DND-41 (cell line): ENCODE data around the gene CFAP65.

Experiments
- CTCF ChIP-seq: IDR thresholded peaks from 2 replicates; pipeline ENCODE4 v1.5.1; 2012; ENCODE audit warnings: borderline replicate concordance, low read length, moderate library complexity, mild to moderate bottlenecking; ENCODE audit not compliant: poor library complexity, severe bottlenecking; ENCODE audit errors: extremely low read depth
- EZH2 ChIP-seq: IDR thresholded peaks from 3 replicates; pipeline ENCODE4 v1.6.1; 2012; ENCODE audit warnings: borderline replicate concordance, low read depth, mild to moderate bottlenecking, moderate library complexity, low read length, inconsistent platforms; ENCODE audit not compliant: severe bottlenecking

GRCh38 chr2:219054956-219055903 lies 13.9 kb upstream of the CFAP65 start:
- TF ChIP-seq CTCF (no peak), EZH2 (no peak)
